Activated CD8-positive, alpha-beta memory T cell treated with anti-CD3 and anti-CD28 coated beads for 36 hours (primary cell): ENCODE results near the gene SPN. TPM values are rescaled to one million over a fixed set of nuclear protein-coding genes. Genes with fewer than 3 reads are reported as not detected.
"Not testable (repeated sequence)": the region's sequence is repeated elsewhere in the genome, so short reads cannot be mapped to it uniquely, and the experiment has no call there.

Source experiments
- CTCF ChIA-PET: fragments of 350-600 bp; sonication (Branson Sonifier 250); formaldehyde crosslinking; loops from one replicate; lab custom pipeline; 2021; ENCODE audit warnings: antibody characterized with exemption; lab: Charles Lee
- POLR2A ChIA-PET: fragments of 350-600 bp; sonication (Branson Sonifier 250); formaldehyde crosslinking; loops from one replicate; lab custom pipeline; 2021; ENCODE audit warnings: antibody characterized with exemption; lab: Charles Lee
- total RNA-seq, 2 experiments: library from RNA; stranded (reverse); gene quantifications; one replicate each; pipeline ENCODE4 v1.2.3, GENCODE V29; 2021

SPN gene
- total RNA-seq, 2 experiments from 2014 or later: 145 to 150 TPM

GRCh38 chr16:29644338-29644857, 18.6 kb upstream of the SPN start:
- CTCF ChIA-PET: interaction anchor here (0.6 kb wide), 1 partner anchor 414 kb away, joined by 5 read pairs; no protein-coding TSS in a partner anchor
- POLR2A ChIA-PET: no interaction called here

DNA sequence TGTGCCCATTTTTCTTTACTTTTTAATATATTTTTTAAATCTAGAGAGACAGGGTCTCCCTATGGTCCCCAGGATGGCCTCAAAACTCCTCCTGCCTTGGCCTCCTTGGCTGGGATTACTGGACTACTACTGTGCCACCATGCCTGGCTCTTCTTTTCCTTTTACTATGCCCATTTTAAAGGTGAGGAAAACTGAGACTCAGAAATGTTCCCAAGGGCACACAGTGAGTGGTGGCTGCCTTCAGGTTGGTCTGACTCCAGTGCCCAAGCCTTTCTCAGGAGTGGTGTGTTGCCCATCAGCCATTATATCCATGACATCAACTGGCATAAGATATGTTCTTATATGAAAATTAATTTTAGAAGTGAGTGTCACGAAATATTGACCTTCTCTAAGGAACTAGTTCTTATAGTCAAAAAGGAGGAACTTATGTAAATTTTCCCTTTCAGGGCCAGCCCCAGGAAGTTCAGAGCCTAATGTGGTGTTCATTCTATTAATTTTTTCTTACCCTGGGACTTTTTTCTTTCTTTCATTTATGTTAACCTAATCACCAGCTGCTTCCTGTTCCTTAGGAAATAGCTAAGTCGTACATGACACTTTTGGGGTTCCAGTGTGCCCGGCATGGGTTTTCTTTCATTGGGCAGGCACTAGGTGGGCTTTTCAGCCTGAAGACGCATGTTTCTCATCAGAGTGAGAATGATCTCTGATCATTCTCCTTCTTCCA, 17.9 kb upstream of the SPN start:
- POLR2A ChIA-PET: no interaction called here
- CTCF ChIA-PET: no interaction called here

DNA sequence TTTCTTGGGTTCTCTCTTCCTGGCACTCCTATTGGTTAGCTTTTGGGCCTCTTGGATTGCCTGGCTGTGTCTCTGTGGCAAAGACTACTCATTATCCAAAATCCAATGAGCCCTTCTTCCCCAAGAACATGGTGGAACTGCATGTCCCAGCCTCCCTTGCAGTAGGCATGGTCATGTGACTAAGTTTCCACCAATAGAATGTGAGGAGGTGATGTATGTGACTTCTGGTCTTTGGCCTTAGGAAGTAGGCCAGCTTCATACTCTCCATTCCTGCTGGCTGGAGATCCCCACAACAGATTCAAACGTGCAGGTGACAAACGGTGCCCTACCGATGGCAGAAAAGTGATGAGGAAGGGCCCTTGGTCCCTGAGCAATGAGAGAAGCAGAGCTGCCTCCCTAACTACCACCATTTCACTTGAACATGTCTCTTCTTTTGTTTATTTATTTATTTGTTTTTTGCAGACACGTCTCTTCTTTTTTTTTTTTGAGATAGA, 17.3 kb upstream of the SPN start:
- POLR2A ChIA-PET: no interaction called here
- CTCF ChIA-PET: no interaction called here

GRCh38 chr16:29646947-29647346, 16.1 kb upstream of the SPN start:
- ChIA-PET POLR2A (no interaction called here), CTCF (no interaction called here)

DNA sequence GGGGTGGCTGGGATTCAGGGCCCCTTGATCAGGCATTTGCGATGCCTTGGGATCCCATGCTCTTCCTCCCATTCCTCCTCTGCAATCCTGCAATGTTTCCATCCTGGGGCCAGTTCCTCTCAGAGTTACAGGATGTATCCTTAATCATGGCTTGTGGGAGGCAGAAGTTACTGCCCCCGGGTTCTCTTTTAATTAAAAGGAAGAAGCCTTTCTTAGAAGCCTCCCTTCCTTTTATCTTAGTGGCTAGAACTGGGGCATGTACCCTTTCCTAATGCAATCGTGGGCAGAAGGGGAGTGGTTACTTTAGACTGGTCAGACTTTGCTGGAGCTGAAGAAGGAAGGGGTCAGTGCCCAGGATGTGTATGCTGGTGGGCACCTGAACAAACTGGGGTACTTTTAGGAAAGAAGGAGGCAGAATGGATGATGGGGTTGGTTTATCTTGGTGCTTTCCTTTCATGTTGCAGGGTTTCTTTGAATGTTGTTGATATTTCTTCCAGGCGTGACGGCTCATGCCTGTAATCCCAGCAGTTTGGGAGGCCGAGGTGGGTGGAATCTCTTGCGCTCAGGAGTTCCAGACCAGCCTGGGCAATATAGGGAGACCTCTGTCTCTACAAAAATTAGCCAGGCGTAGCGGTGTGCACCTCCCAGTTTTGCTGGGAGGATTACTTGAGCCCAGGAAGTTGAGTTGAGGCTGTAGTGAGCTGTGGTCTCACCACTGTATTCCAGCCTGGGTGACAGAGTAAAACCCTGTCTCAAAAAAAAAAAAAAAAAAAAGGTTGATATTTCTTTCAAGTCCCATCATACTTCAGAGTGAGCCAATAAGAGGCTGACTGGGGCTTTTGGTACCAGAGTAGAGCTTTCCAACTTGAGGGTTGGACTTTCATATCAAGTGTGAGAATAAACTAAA, 13.2 kb upstream of the SPN start:
- ChIA-PET POLR2A (no interaction called here), CTCF (no interaction called here)

GRCh38 chr16:29650771-29651170, 12.3 kb upstream of the SPN start:
- ChIA-PET POLR2A (no interaction called here), CTCF (no interaction called here)

- ChIA-PET CTCF (interaction anchor here (0.6 kb wide), 1 partner anchor 13 kb away, joined by 4 read pairs; no protein-coding TSS in a partner anchor), POLR2A (no interaction called here)
These were observed 11.2 kb upstream of the SPN start for GRCh38 chr16:29651774-29652349.

DNA sequence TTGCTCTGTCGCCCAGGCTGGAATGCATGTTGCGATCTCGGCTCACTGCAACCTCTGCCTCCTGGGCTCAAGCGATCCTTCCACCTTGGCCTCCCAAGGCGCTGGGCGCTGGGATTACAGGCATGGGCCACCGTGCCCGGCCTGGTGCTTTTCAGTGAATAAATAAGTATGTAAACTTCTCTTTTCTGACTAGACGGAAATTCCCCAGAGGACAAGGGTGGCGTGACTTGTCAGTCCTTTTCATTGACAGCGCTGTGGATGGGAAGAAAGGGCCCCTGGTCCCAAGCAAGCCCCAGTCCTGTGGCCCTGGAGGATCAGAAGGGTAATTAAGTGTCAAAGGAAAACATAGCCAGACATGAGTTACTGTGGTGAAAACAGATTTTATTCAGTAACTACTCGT, 9.6 kb upstream of the SPN start:
- POLR2A ChIA-PET: no interaction called here
- CTCF ChIA-PET: interaction anchor here (0.6 kb wide), 1 partner anchor 49 kb away, joined by 4 read pairs; no protein-coding TSS in a partner anchor

- POLR2A ChIA-PET: not testable (repeated sequence)
These were observed 9.2 kb upstream of the SPN start for GRCh38 chr16:29653890-29654289.

GRCh38 chr16:29656688-29657523, 6.1 kb upstream of the SPN start:
- ChIA-PET POLR2A (interaction anchor here (0.7 kb wide), 1 partner anchor 19 kb away, joined by 4 read pairs; no protein-coding TSS in a partner anchor), CTCF (interaction anchor here (0.6 to 0.7 kb wide), 2 partner anchors 34 to 1094 kb away, joined by 3 to 4 read pairs; no protein-coding TSS in a partner anchor)

More at GRCh38 chr16:29653890-29654289, 9.2 kb upstream of the SPN start:
- CTCF ChIA-PET: interaction anchor here (0.6 to 1.2 kb wide), 2 partner anchors 38 to 49 kb away, joined by 3 to 4 read pairs; no protein-coding TSS in a partner anchor

DNA sequence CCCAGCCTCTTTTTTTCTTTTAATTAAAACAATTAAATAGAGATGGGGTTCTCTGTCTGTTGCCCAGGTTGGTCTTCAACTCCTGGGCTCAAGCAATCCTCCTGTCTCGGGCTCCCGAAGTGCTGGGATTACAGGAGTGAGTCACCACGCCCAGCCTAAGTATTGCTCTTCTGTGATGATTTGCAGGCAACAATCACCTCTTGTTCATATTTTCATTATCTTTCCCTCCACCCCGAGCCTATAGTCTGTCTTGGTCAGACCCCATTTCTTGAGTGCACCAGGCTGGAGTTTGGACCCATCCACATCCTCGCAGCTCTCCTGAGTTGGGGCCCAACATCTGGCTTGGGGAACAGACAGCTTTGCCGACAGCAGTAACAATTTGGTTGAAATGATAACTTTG, 4.3 kb upstream of the SPN start:
- ChIA-PET CTCF (interaction anchor here (0.7 kb wide), 1 partner anchor 18 kb away, joined by 3 read pairs; no protein-coding TSS in a partner anchor), POLR2A (no interaction called here)

DNA sequence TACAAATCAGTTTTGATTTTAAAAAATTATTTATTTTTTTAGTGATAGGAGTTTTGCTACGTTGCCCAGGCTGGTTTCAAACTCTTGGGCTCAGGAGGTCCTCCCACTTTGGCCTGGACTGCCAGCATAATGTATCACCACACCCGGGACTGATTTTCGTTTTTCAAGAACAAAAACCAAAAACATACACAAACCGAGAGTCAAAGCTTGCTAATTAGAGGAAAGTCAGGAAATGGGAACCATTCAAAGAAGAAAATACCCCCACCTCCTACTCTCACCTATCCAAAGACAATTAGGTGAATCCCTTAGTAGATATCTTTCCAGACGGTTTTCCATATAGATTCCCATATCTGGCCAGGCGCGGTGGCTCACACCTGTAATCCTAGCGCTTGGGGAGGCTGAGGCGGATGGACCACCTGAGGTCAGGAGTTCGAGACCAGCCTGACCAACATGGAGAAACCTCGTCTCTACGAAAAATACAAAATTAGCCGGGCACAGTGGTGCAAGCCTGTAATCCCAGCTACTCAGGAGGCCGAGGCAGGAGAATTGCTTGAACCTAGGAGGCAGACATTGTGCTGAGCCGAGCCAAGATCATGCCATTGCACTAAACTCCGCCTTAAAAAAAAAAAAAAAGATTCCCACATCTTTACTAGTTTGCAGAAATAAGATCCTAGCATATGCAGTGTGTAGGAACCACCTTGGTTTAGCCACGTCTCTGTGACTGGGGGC, 883 bp upstream of the SPN start:
- POLR2A ChIA-PET: interaction anchor here (0.9 to 1.1 kb wide), 2 partner anchors 35 to 49 kb away, joined by 3 read pairs; no protein-coding TSS in a partner anchor
- CTCF ChIA-PET: interaction anchor here (0.5 to 2.0 kb wide), 4 partner anchors 14 to 128 kb away, joined by 3 to 6 read pairs (median 4); partner anchors contain the start of gene QPRT

DNA sequence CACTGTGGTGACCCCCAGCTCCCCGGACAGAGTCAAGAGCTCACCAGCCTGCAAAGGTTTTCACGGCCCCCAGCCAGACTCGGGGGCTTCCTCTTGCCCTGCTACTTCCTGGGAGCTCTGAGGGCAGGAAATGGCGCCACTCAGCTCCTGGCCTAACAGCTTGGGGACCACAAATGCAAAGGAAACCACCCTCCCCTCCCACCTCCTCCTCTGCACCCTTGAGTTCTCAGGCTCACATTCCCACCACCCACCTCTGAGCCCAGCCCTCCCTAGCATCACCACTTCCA, 375 bp upstream of the SPN start:
- CTCF ChIA-PET: interaction anchor here (0.7 to 2.0 kb wide), 3 partner anchors 17 to 127 kb away, joined by 3 to 6 read pairs (median 5); partner anchors contain the start of gene QPRT
- POLR2A ChIA-PET: interaction anchor here (1.1 to 1.2 kb wide), 2 partner anchors 17 to 36 kb away, joined by 3 read pairs; no protein-coding TSS in a partner anchor

GRCh38 chr16:29663807-29664090, 702 bp downstream of the SPN start:
- POLR2A ChIA-PET: interaction anchor here (0.7 to 1.2 kb wide), 4 partner anchors 13 to 468 kb away, joined by 3 to 4 read pairs (median 4); no protein-coding TSS in a partner anchor
- CTCF ChIA-PET: interaction anchor here (2.0 kb wide), 1 partner anchor 16 kb away, joined by 6 read pairs; the partner anchor contains the start of gene QPRT

GRCh38 chr16:29664091-29664921, 1.3 kb downstream of the SPN start:
- POLR2A ChIA-PET: interaction anchor here (0.7 to 1.2 kb wide), 3 partner anchors 15 to 467 kb away, joined by 3 to 5 read pairs (median 4); partner anchors contain the start of gene QPRT
- CTCF ChIA-PET: interaction anchor here (2.0 kb wide), 1 partner anchor 15 kb away, joined by 6 read pairs; the partner anchor contains the start of gene QPRT
